Astrocyte of the cerebellum (primary cell): Measurements from ENCODE around the gene RBP5.

Experiments used
- DNase-seq: peaks from one replicate; pipeline ENCODE4 v3.0.0-alpha.2; 2011; ENCODE audit warnings: low read depth
- H3K4me3 ChIP-seq: 2 replicates; pipeline ENCODE4 v1.5.1; 2011; ENCODE audit warnings: mild to moderate bottlenecking, low read depth, low read length, moderate library complexity
- CTCF ChIP-seq: IDR thresholded peaks from 2 replicates; pipeline ENCODE4 v1.5.1; 2012; ENCODE audit warnings: low read length, low read depth, moderate library complexity, mild to moderate bottlenecking; ENCODE audit errors: missing control alignments
- in situ Hi-C: cut with HindIII; loops from 2 replicates; pipeline ENCODE4 v1.10.0; 2017; ENCODE audit warnings: low sequenced_read_pairs

Gene RBP5

GRCh38 chr12:7143564-7143963, 14.9 kb upstream of the RBP5 start:
- no peak overlapping the region for H3K4me3 ChIP-seq
- TF ChIP-seq CTCF = no peak
- in situ Hi-C loops = no loop called here
- DNase-seq = no peak

GRCh38 chr12:7142809-7143465, 14.2 kb upstream of the RBP5 start:
- TF ChIP-seq CTCF = no peak
- in situ Hi-C loops = no loop called here
- H3K4me3 ChIP-seq = no peak overlapping the region
- no peak for DNase-seq

GRCh38 chr12:7142056-7142644, 13.5 kb upstream of the RBP5 start:
- in situ Hi-C loops = no loop called here
- DNase-seq = no peak
- H3K4me3 ChIP-seq = no peak overlapping the region
- peak; percentile 77 for TF ChIP-seq CTCF

- in situ Hi-C loops = no loop called here
- no peak overlapping the region for H3K4me3 ChIP-seq
- TF ChIP-seq CTCF = no peak
- no peak for DNase-seq
Observed at GRCh38 chr12:7141351-7142005, 12.8 kb upstream of the RBP5 start.

- no peak for TF ChIP-seq CTCF
- in situ Hi-C loops = no loop called here
- no peak overlapping the region for H3K4me3 ChIP-seq
- no peak for DNase-seq
Observed at GRCh38 chr12:7139200-7139599, 10.5 kb upstream of the RBP5 start.

GRCh38 chr12:7137908-7138307, 9.2 kb upstream of the RBP5 start:
- H3K4me3 ChIP-seq = no peak overlapping the region
- no peak for TF ChIP-seq CTCF
- in situ Hi-C loops = no loop called here
- DNase-seq = no peak
